Stimulated activated CD4-positive, alpha-beta T cell treated with anti-CD3 and anti-CD28 coated beads, Interleukin-2, amount 100 ng/mL, for 4 hours (primary cell): ENCODE data around the gene DVL1.

Source experiments
- DNase-seq: peaks from one replicate; pipeline ENCODE4 v3.0.0-alpha.2; 2020; ENCODE audit warnings: low read depth

The DVL1 gene

DNA sequence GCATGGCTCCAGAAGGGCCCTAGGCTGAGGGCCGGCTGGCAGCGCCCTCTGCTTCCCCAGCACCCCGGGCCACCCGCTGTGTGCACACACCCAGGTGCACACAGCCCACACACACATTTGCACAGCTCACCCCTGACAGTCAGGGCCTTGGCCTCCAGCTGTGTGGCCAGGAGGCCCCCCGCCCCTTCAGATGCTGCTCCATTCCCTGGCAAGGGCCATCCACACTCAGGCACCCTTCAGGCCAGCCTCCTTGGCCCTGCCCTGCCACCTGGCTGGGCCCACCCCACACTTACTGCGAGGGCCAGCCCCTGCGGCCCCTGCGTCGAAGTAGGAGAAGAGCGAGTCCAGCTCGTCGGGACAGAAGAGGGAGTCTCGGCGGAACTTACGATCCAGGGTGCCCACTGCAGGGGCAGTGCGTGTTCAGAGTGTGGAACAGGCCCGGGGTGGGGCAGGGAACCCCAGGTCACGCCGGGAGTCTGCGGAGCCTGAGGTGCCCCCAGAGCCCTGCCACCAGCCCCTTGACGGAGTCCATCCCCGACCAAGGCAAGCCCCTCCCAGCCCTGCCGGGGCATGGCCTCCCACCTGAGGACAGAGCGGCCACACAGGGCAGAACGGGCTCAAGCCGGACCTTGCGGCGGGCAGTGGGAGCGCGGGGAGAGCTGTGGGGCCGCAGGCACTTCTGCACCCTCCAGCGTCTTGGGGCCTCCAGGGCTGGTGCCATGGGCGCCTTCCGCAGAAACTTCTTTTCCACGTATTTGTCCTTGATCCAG is 53.9 kb downstream of the DVL1 start:
- DNase-seq, result no peak

- no peak for DNase-seq
Measured at GRCh38 chr1:1294250-1294890, 54.8 kb downstream of the DVL1 start.

DNA sequence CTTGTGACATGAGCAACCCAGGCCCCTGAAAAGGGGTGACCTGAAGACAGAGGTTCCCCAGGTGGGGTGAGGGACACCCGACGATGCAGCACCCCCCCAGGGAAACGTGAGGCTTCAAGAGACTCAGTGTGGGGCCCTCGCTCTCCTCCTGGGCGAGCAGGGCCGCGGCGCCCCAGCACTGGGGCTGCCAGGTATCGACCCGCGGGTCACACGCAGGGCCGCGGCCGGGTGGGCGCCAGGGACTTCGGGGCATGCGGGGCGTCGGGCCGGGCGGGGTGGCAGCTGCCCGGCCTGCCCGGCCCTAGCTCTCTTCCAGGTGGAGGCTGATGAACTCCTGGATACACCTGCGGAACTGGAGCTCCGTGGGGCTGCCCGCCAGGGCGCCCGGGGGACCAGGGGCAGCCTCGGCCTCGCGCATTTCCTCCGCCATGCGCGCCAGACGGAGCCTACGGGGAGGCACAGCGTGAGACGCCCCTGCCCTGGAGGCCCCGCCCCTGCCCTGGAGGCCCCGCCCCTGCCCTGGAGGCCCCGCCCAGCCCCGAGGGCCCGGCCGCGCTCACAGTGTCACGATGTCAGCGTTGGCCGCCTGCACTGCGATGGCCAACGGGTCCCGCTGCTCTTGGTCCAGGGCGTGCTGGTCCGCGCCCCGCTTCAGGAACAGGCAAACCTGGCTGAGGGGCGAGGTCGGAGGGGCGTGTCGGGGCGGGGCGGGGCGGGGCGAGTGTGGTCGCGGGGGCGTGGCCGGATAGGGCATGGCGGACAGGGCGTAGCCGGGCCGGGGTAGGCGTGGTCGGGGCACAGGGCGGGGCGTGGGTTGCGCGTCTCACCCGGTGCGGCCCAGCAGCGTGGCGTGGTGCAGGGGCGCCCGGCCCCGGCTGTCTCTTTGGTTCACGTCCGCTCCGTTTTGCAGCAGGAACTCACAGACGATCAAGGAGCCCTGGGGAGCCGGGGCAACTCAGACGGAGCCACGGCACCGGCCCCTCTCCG is 55.7 kb downstream of the DVL1 start:
- DNase-seq, result no peak

GRCh38 chr1:1292851-1293250 is 56.4 kb downstream of the DVL1 start:
- no peak for DNase-seq

- DNase-seq, result no peak
Measured at GRCh38 chr1:1292442-1292779, 56.8 kb downstream of the DVL1 start.

- peak; percentile 68 for DNase-seq
Measured at GRCh38 chr1:1291548-1292441, 57.4 kb downstream of the DVL1 start.

GRCh38 chr1:1291023-1291528 is 58.1 kb downstream of the DVL1 start:
- DNase-seq, result no peak

- DNase-seq, result peak; percentile 61
Measured at GRCh38 chr1:1290238-1290731, 58.9 kb downstream of the DVL1 start.

DNA sequence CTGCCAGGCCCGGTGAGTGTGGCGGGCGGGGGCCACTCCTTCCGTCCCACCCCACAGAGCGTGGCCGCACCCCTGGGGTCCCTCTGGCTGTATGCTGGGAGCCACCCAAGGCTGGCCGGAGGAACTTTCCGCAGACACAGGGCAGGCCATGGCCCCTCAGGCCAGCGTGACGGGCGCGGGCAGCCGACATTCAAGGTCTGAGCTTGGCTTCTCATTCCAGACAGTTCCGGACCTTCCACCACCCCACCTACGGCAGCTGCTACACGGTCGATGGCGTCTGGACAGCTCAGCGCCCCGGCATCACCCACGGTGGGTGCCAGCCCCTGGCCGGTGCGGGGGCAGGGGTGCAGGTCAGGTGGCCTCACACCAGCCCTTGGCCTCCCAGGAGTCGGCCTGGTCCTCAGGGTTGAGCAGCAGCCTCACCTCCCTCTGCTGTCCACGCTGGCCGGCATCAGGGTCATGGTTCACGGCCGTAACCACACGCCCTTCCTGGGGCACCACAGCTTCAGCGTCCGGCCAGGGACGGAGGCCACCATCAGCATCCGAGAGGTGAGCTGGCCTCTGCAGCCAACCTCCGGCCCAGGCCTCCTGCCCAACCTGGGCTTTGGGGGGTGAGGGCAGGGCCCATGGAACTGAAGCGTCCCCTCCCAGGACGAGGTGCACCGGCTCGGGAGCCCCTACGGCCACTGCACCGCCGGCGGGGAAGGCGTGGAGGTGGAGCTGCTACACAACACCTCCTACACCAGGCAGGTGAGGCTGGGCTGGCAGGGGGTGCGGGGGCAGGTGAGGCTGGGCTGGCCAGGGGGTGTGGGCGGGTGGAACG is 61.7 kb downstream of the DVL1 start:
- no peak for DNase-seq

DNA sequence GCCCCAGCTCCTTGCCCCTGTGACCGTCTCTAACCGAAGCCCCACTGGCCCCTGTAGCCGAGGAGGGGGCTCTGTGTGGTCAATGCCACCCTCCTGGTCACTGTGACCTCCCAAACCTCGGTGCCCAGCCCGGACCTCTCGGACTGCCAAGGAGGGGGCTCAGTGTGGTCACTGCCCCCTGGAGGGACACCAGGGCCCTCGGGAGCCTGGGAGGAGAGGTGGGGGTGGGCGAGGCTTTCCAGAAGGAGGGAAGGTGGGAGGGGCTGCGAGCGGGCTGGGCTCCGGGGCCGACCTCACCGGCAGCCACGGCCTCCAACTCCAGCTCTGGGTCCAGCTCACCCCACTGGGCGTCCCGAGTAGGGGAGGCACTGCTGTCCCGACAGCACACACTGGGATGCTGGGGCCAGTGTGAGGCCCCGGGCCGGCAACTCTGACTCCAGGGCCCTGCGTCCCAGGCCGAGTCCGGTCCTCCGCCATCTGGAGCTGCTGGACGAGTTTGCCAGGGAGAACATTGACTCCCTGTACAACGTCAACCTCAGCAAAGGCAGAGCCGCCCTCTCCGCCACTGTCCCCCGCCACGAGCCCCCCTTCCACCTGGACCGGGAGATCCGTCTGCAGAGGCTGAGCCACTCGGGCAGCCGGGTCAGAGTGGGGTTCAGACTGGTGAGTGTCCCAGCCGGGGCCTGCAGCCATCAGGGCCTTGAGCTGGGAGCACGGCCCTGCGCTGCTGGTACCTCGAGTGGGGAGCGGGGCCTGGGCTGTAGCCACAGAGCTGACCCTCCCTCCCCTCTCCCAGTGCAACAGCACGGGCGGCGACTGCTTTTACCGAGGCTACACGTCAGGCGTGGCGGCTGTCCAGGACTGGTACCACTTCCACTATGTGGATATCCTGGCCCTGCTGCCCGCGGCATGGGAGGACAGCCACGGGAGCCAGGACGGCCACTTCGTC is 62.6 kb downstream of the DVL1 start:
- DNase-seq, result no peak

GRCh38 chr1:1285611-1286311 is 63.5 kb downstream of the DVL1 start:
- no peak for DNase-seq
